NCI-H82 treated with DMSO at 0.1 percent for 48 hours (cell line): Measurements from ENCODE around the gene RFX5.
"Not testable (repeated sequence)": the region's sequence is repeated elsewhere in the genome, so short reads cannot be mapped to it uniquely, and the experiment has no call there.

Experiments used
- DNase-seq: peaks from one replicate; lab custom pipeline; 2025; ENCODE audit not compliant: unreplicated experiment; lab: John Stamatoyannopoulos, UW

The RFX5 gene

DNA sequence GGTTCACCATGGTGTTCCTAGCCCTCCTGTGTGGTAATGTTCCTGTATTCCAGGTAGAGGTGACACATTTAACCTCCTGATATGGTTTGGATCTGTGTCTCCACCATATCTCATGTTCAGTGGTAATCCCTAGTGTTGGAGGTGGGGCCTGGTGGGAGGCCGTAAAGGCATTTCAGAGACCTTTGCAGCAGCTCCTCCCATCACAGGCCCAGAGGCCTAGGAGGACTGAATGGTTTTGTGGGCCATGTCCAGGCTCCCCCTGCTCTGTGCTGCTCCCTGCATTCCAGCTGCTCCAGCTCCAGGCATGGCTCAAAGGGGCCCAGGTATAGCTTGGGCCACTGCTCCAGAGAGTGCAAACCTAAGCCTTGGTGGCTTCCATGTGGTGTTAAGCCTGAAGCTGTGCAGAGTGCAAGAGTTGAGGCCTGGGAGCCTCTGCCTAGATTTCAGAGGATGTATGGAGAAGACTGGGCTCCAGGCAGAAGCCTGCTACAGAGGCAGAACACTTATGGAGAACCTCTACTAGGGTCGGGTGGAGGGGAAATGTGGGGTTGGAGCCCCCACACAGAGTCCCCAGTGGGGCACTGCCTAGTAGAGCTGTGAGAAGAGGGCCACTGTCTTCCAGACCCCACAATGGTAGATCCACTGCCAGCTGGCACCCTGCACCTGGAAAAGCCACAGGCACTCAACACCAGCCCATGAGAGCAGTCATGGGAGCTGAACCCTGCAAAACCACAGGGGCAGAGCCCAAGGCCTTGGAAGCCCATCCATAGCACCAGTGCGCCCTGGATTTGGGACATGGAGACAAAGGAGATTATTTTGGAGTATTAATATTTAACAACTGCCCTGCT, 15.5 kb upstream of the RFX5 start:
- DNase-seq, result no peak

DNA sequence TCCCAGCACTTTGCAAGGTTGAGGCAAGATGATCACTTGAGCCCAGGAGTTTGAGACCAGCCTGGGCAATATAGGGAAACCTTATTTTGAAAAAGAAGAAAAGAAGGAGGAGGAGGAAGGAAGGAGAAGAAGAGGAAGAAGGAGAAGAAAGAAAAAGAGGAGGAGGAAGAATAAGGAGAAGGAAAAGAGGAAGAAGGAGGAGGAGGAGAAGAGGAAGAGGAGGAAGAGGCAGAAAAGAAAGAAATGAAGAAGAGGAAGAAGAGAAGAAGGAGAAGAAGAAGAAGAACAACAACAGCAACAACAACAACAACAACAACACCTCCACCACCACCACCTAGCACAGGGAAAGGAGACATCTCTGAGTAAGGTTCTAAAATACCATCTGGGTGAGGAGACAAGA, 14.8 kb upstream of the RFX5 start:
- no peak for DNase-seq

DNA sequence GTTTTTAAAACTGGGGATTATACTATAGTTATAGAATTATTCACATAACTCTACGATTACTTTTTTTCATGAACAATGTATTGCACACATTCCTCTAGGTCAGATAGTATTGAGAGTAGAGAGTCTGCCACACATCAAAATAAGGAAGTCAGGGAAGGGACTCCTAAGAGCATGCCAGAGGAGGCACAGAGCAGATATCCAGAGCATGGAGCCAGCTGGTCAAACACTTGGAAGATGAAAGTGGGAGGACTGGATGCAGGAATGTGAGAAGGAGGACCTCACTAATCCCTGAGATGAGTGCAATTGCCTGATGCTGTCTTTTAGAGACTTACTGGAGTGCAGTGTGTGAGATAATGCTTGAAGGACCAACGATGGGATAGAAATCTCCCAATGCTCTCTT, 9.6 kb upstream of the RFX5 start:
- no peak for DNase-seq

DNA sequence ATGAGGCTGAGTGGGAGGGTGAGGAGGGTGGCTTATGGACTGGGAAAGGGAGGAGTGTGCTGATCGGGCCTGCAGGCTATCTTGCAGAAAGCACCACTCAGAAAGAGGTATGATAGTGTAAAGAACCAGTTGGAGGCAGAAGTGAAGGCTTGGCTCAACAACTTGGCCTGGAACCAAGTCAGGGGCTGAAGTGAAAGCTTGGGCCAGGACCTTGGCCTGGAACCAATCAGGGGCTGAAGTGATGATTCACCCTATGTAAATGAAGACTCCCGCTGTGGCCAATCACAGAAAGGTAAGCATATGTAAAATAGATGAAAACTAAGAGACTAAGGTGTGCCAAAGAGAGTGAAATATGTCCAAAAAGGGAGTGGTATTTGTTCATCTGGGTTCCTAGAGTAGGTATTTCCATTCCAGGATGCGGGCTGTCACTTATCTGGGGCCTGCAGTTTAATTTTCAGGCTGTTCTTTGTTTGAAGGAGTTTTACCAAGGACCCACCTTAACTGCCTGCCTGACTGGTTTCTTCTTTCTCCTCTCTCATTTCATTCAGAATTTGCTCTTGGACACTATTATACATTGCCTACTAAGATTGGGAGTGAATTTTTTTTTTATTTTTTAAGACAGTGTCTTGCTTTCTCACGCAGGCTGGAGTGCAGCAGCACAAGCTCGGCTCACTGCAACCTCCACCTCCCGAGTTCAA, 5.1 kb upstream of the RFX5 start:
- no peak for DNase-seq

DNA sequence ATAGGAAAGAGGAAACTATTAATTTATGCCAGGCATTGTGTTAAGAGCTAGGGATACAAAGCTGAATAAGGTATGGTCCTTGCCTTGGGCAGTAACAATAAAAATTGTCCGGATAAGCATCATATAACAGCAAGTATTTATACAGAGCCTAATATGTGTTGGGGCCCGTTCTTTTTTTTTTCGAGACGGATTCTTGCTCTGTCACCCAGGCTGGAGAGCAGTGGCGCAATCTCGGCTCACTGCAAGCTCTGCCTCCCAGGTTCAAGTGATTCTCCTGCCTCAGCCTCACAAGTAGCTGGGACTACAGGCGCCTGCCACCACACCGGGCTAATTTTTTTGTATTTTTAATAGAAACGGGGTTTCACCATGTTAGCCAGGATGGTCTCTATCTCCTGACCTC, 3.3 kb upstream of the RFX5 start:
- DNase-seq, result not testable (repeated sequence)

DNA sequence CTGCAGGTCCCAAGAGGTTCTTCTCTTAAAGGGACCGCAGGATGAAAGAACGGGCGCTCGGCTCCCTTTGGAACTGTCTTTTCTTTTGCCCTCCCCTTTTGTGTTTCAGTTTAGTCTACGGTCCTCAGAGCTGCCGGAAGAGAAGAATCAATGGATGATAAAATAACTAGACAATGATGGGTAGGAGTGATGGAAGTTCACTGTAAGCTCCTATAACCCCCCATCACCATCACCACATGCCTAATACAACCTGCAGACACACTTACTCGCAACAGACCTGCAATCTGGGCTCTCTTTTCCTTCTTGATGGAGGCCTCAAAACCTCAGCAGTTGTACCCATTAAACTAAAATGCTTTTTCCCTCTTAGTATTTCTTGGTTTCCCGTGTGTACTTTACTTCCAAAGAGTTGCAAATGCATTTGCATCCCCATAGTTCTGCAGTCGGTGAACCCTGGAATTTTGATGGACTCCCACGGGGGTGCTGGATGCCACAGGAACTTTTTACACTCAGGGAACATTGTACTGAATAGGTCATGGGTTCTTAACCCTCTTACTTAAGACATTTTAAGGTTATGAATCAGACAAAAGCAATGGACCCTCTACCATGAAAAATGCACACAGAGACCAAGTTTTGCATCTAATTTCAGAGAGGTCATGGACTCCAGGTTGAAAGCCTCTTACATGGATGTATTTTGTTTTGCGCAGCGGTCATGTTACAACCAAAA, 633 bp upstream of the RFX5 start:
- DNase-seq, result no peak

DNA sequence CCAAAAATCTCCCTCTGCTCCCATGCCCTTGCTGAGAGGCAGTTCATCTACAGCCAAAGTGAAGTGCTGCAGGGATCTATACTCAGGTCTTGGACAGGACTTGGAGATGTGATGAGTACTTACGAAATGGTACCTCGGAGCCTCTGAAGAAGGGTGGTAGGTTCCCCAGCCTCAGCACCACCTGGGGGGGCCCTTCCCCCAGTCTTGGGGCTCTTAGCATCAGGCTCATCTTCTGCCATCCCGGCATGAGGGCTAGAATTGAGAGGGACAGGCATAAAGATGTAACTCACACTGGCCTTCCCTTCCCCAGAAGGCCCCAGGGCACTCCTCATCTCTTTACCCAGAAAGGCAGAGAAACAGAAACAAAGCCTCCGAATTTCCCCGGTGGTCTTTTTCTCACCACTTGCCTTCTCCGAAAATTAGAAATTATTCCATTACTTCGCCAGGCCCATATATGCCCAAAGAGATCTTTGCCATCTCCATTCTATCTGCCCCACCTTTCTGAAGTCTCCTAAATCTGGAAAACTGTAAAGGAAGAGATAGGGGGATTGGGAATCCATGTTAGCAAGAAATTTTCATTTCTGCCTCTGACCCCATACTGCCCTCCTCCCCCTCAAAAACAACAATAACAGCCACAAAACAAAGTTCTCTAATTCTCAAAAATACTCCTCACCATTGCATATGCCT, 827 bp downstream of the RFX5 start:
- no peak for DNase-seq

DNA sequence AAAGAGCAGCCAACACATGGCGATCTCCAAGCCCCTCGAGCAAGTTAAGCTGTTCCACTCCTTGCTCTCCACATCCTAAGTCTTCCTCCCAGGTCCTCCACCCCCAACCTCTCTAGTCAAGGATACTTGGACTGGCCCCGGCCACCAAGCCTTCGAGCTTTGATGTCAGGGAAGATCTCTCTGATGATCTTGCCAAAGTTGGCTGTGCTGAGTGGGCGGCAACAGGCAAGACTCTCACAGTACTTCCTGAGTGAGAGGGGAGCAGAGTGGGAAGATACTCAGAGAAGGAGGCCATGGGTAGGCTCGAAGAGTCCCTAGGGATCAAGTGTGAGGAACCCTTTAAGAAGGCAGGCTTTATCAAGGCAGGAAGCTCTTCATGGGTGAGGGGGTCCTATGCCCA, 2.8 kb downstream of the RFX5 start:
- DNase-seq, result no peak

DNA sequence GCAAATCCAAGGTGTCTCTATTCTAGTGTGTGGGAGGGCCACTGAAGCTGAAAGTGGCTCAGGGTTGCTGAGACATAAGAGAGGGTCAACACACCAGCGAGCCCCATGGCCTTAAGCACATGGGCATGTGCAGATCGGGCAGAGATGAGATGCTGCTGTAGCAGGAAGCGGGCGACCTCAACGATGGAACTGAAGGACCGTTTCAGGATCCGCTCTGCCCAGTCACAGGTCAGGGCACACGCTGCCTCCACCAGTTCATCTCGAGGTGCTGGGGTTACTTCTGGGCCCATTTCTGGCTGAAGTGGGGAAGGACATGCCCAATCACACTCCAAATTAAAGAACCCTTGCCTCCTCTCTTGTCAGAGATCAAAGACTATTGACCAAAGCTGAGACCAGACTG, 3.5 kb downstream of the RFX5 start:
- no peak for DNase-seq

DNA sequence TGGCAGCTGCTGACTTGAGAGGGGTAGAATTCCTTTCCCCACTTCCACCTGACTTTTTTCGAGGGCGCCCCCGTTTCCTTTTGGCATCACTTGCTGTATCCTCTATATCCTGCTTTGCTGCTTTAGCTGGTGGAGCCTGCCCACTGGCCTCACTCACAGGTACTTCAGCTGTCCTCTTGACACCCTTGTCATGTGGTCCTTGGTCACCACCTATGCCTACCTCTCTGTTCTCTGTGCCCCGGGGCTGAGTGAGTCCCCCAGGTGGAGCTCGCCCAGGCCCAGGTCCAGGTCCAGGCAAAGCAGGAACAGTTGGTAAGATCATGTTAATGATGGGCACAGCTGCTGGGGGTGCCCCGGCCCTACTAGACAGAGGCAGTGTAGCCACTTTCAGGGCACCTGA, 4.5 kb downstream of the RFX5 start:
- DNase-seq, result no peak

DNA sequence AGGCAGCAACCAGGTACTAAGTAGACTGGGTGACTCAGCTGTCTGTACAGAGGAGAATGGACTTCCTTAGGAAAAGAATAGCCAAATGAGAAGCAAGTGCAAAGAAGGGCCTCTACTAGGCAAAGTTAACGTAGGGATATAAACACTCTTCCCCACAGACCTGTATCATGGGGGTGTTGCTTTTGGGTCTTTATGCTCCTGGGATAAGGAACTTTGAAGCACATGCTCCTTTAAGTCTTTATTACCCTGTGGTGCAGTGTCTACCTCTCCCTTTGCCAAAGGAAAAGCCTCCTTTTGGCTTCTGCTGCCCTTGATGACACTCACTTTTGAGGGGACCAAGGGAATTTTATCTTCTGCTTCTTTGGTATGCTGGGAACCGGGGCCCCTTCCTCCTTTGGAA, 5.0 kb downstream of the RFX5 start:
- no peak for DNase-seq

DNA sequence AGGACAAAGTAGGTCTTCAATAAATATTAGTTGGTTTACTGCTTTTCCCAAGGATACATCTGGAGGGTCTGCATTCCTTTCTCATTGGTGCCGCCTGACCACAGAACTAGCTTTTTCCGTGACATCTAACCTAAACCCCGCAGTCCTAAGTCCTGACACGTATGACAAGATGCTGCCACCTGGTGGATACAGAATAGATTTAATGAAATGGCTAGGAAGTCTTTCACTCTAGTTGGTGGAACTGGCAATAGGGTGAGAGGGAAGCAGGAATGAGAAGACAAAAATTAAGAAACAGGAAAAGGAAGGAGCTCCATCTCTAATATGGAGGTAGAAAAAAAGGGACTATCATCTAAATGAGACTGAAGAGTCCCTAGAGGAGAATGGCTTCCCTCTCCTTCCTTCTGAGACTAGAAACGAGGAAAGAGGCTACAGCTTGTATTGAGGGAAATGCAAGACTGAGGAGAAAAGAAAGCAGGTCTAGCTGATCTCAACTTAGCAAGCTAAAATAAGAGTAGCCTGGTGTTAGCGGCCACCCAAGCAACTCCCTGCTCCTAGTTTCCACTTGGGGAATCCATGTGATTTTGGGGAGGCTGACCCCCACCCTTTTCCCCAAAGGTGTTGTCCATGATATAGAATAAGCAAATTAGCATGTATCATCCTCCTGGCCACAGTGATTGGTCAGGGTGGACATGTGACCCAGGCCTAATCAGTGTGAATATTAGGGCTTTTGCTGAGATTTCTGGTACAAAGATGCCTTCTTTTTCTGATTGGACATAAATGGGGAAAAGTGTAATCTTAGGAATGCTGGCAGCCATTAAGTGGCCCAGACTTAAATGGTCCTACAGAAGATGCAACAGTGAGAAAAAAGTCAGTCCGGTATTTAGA, 5.9 kb downstream of the RFX5 start:
- peak; percentile 84 for DNase-seq

DNA sequence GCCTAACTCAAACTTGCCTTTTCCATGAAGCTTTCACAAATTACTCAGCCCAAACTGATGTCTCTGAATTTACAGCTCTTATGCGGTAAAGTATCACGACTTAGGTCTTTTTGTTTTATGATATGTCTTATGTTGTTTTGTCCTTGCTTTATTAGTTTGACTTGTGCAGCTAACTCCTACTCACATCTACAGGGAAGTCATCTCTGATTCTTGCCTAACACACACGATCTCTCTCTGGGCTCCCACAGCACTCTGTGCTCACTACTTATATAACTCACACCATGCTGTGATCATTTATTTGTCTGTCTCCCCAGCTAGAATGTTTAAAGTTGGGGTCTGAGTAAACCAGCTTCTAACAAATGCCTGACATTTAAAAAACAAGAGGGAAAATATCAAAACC, 10.5 kb downstream of the RFX5 start:
- DNase-seq, result no peak

DNA sequence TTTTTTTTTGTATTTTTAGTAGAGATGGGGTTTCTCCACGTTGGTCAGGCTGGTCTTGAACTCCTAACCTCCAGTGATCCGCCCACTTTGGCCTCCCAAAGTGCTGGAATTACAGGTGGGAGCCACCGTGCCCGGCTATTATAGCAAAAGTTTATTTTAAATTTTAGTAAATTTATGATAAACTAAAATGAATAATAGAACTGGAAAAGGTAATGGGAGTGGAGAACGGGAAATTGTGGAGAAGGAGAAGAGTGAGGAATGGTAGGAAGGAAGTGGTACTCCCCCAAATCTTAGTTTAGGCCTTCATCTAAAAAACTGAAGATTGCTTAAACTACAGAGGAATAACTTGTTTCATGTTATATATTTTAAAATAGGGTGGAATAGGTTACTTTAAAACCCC, 12.2 kb downstream of the RFX5 start:
- no peak for DNase-seq

DNA sequence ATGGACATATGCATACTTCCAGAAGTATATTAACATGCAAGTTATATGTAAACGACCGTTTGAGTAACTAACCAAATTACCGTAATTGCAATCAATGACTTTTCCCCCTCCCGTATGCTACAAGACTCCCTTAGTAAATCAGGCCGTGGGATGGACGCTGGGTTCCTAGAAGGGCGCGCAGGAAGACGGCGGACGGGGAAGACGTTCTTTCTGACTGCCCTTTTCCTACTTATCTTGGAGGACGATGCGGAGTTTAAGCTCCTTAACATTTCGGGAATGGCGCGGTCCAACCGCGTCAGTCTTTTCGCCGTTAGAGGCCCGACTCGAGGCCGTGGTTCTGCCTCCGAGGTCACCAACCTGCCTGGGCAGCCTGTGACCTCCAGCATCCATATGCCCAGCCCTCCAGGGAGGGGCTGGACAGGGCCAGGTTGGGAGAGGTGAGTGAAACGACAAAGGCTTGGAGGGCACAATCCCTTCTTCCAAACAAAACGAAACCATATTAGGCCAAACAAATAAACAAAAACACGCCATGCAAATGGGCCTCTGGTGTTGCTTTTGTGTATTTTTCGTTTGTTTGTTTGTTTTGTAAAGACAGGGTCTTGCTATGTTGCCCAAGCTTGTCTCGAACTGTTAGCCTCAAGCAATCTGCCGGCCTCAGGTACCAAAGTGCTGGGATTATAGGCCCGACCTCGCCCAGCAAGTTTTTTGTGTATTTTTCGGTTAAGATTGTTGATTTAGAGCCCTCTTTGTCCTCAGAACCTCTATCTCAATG, 19.0 kb downstream of the RFX5 start:
- no peak for DNase-seq

DNA sequence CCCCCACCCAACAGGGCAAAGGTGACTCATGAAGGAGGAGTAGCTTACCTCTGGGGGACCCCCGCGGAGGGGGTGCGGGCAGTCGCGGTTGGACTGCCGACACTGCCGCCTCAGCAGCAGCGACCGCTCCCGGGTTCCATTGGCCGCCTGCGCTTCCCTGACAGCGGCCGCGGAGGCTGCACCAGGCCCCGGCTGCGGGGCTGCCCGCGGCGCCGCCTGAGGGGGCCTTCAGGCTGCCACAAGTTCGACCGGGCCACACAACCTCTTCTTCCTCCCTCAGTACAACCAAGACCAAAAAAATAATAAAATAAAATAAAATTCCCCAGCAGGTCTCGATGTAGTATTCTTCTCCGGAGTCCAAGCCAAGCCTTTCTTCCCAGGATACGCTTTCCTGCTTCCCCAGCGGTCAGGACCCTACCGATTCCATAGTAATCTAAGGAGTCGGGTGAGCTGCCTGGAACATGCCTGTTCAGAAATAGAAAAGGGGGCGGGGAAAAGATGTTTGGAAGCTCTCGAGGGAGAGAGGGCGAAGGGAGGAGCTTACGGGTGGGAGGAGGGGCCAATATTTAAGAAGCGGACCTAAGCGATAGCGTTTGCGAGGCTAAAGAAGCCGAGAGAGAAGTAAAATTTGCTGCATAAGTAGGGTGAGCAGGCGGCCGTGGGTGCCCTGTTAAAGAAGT, 19.7 kb downstream of the RFX5 start, which contains the start of gene PI4KB:
PI4KB (minus strand) TSS at position 194 of the 680 bp plus-strand sequence. CDS start 10,935 bp downstream, outside the sequence.
- peak; percentile 98 for DNase-seq

DNA sequence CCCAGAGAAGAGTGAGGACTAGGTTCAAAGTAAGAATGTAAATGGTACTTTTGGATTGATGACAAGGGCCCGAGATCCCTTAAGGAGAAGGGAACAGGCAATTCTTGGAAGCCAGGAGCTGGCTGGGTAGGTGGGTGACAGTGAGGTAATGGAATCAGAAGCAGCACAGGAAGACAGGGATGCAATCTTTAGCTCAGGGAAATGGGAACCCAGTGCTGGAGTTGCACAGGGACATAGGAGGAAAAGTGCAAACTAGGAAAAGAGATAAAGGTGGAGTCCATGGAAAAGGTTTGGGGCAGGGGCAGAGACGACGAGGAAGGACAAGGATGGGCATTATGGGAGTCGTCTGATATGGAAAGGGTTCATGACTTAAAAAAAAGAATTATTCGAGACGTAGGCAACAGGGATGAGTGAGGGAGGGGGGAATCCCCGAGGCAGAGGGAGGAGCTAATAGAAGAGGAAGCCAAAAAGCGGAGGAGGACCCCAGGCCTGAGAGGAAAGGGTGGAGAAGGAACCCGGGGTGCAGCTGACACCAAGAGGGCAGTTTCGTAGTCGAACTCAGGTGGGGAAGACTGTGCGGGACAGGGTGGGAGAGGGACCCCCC, 20.3 kb downstream of the RFX5 start:
- no peak for DNase-seq

DNA sequence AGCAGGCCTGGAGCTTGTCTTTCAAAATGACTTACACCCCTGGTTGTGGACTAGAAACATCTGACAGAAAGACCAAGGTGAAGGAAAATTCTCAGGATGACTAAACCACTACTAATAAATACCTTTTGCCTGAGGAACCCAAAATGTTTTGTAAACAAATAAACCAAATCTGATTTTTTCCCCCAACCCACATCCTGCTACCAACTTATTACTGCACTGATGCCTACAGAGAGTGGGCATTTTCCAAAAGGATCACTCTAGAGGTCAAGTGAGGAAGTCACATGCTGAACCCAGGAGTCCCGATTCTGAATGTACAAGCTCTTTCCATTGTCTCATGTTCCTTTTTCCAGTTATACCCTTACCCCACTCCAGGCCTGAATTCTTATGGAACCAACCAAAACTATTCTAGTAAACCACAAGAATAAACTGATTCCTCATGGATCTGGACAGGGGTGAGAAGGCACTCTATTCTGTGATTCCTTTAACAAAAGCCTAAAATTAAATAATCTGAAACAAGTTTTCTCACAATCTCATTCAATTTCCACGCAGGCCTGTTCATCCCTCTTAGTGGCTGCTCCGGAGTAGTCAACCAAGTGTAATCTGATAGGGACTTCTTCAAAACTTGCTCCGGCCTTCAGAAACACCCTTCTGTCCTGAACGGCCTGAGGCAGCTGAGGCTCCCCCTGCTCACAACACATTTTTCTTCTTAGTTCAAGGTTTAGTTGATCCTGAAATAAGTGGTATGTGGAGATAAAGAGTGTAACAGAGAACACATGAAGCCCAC, 21.2 kb downstream of the RFX5 start:
- no peak for DNase-seq
